HG02970 (cell line): ENCODE data around the gene WDR83.
"Not testable (repeated sequence)": the region's sequence is repeated elsewhere in the genome, so short reads cannot be mapped to it uniquely, and the experiment has no call there.

ENCODE experiments used
- ATAC-seq: cut with Tn5 transposase; IDR thresholded peaks from one replicate; pipeline ENCODE4 v1.9.1; 2021; ENCODE audit warnings: mild to moderate bottlenecking, moderate library complexity, moderate number of reproducible peaks; ENCODE audit not compliant: unreplicated experiment, low FRiP score

The WDR83 gene

GRCh38 chr19:12681074-12681987, 14.7 kb downstream of the WDR83 start, which contains the start of gene DHPS:
Gene DHPS (minus strand): TSS chr19:12681880. CDS start chr19:12681766, 114 bp downstream.
- peak; percentile 69 for ATAC-seq

- ATAC-seq = no peak
Measured at GRCh38 chr19:12685831-12686230, 19.2 kb downstream of the WDR83 start.

GRCh38 chr19:12687496-12688196, 21.0 kb downstream of the WDR83 start, which contains the start of gene GNG14:
Gene GNG14 (plus strand): TSS chr19:12687998. CDS start chr19:12688049, 51 bp downstream.
- ATAC-seq = no peak

GRCh38 chr19:12689012-12689411, 22.4 kb downstream of the WDR83 start:
- no peak for ATAC-seq

- ATAC-seq = no peak
Measured at GRCh38 chr19:12689581-12690216, 23.1 kb downstream of the WDR83 start.

- no peak for ATAC-seq
Measured at GRCh38 chr19:12692960-12693359, 26.4 kb downstream of the WDR83 start.

GRCh38 chr19:12694641-12695040, 28.0 kb downstream of the WDR83 start:
- no peak for ATAC-seq

GRCh38 chr19:12695096-12695495, 28.5 kb downstream of the WDR83 start:
- no peak for ATAC-seq

GRCh38 chr19:12695514-12695913, 28.9 kb downstream of the WDR83 start:
- no peak for ATAC-seq

GRCh38 chr19:12695997-12696365, 29.4 kb downstream of the WDR83 start:
- ATAC-seq = peak; percentile 25

GRCh38 chr19:12696366-12697335, 30.0 kb downstream of the WDR83 start, which contains the start of gene FBXW9:
Gene FBXW9 (minus strand): TSS chr19:12696631. CDS start chr19:12696581, 50 bp downstream.
- ATAC-seq = peak; percentile 64

GRCh38 chr19:12697425-12697824, 30.8 kb downstream of the WDR83 start:
- ATAC-seq = not testable (repeated sequence)

GRCh38 chr19:12698138-12698537, 31.5 kb downstream of the WDR83 start:
- ATAC-seq = no peak

- ATAC-seq = no peak
Measured at GRCh38 chr19:12701596-12702282, 35.1 kb downstream of the WDR83 start.

GRCh38 chr19:12703046-12703445, 36.4 kb downstream of the WDR83 start:
- no peak for ATAC-seq

GRCh38 chr19:12705169-12705568, 38.6 kb downstream of the WDR83 start:
- ATAC-seq = no peak

GRCh38 chr19:12705654-12706331, 39.2 kb downstream of the WDR83 start:
- ATAC-seq = no peak

GRCh38 chr19:12706332-12706718, 39.7 kb downstream of the WDR83 start:
- no peak for ATAC-seq

GRCh38 chr19:12708641-12709040, 42.0 kb downstream of the WDR83 start:
- no peak for ATAC-seq
